Dedifferentiated amniotic fluid mesenchymal stem cell (primary cell): ENCODE results near the gene KRT71.

ENCODE experiments used
- DNase-seq: peaks from one replicate; pipeline ENCODE4 v3.0.0-alpha.2; 2016; ENCODE audit errors: extremely low spot score

KRT71 gene

GRCh38 chr12:52575948-52576347 is 23.0 kb upstream of the KRT71 start:
- DNase-seq = no peak

GRCh38 chr12:52575256-52575655 is 22.3 kb upstream of the KRT71 start:
- DNase-seq = no peak

GRCh38 chr12:52573743-52574142 is 20.8 kb upstream of the KRT71 start, which contains the start of gene KRT74:
TSS of gene KRT74 (minus strand) at chr12:52573843. CDS start at chr12:52573777, 66 bp downstream.
- no peak for DNase-seq

GRCh38 chr12:52573306-52573705 is 20.4 kb upstream of the KRT71 start:
- no peak for DNase-seq

GRCh38 chr12:52570511-52570910 is 17.6 kb upstream of the KRT71 start:
- no peak for DNase-seq

GRCh38 chr12:52568111-52568510 is 15.2 kb upstream of the KRT71 start:
- no peak for DNase-seq

GRCh38 chr12:52566847-52567291 is 13.9 kb upstream of the KRT71 start:
- no peak for DNase-seq

- no peak for DNase-seq
These were observed 11.6 kb upstream of the KRT71 start for GRCh38 chr12:52564582-52564981.

GRCh38 chr12:52561880-52562449 is 9.0 kb upstream of the KRT71 start:
- DNase-seq = no peak

GRCh38 chr12:52559979-52560378 is 7.0 kb upstream of the KRT71 start:
- DNase-seq = no peak

GRCh38 chr12:52558781-52559445 is 6.0 kb upstream of the KRT71 start:
- no peak for DNase-seq

GRCh38 chr12:52557476-52557875 is 4.5 kb upstream of the KRT71 start:
- DNase-seq = no peak

- no peak for DNase-seq
These were observed 2.6 kb upstream of the KRT71 start for GRCh38 chr12:52555577-52555976.

GRCh38 chr12:52552055-52552454 is 890 bp downstream of the KRT71 start:
- no peak for DNase-seq

- DNase-seq = no peak
These were observed 1.6 kb downstream of the KRT71 start for GRCh38 chr12:52551216-52551865.

GRCh38 chr12:52546126-52546525 is 6.8 kb downstream of the KRT71 start:
- DNase-seq = no peak

GRCh38 chr12:52543985-52544883 is 8.7 kb downstream of the KRT71 start:
- no peak for DNase-seq

GRCh38 chr12:52542785-52543318 is 10.1 kb downstream of the KRT71 start:
- no peak for DNase-seq

GRCh38 chr12:52542157-52542556 is 10.8 kb downstream of the KRT71 start:
- DNase-seq = no peak

- DNase-seq = no peak
These were observed 11.2 kb downstream of the KRT71 start for GRCh38 chr12:52541709-52542108.

GRCh38 chr12:52540531-52540930 is 12.4 kb downstream of the KRT71 start:
- DNase-seq = no peak

GRCh38 chr12:52539821-52540173 is 13.1 kb downstream of the KRT71 start:
- DNase-seq = no peak
